PFSK-1 (cell line): Measurements from ENCODE around the gene TMEM63A.

Source experiments
- FOXP2 ChIP-seq: optimal IDR thresholded peaks from 2 replicates; pipeline ENCODE3; 2011; ENCODE audit warnings: borderline replicate concordance, control low read depth, inconsistent platforms; ENCODE audit not compliant: insufficient read depth; ENCODE audit errors: extremely low read length, extremely low read depth
- POLR2AphosphoS5 ChIP-seq: IDR thresholded peaks from 2 replicates; pipeline ENCODE4 v1.6.1; 2012; ENCODE audit warnings: low read depth, mild to moderate bottlenecking, control low read depth, low read length, moderate library complexity
- SIN3A ChIP-seq: IDR thresholded peaks from 2 replicates; pipeline ENCODE4 v1.6.1; 2012; ENCODE audit warnings: mild to moderate bottlenecking, low read length, moderate library complexity, borderline replicate concordance; ENCODE audit not compliant: insufficient read depth
- TAF1 ChIP-seq: IDR thresholded peaks from 2 replicates; pipeline ENCODE4 v1.6.1; 2012; ENCODE audit warnings: low read length, control low read depth, borderline replicate concordance; ENCODE audit not compliant: insufficient read depth
- TF ChIP-seq, protein P1 (sequence below), 2 experiments: IDR thresholded peaks; 2 replicates each; pipeline versions ENCODE4 v1.6.1 to v1.8.0; 2011 to 2012; ENCODE audit warnings: low read depth in 2 of 2, low read length in 2 of 2, control low read depth in 1 of 2, inconsistent platforms in 1 of 2, mild to moderate bottlenecking in 1 of 2, moderate library complexity in 1 of 2; ENCODE audit not compliant: insufficient read depth in 1 of 2

The TMEM63A gene

DNA sequence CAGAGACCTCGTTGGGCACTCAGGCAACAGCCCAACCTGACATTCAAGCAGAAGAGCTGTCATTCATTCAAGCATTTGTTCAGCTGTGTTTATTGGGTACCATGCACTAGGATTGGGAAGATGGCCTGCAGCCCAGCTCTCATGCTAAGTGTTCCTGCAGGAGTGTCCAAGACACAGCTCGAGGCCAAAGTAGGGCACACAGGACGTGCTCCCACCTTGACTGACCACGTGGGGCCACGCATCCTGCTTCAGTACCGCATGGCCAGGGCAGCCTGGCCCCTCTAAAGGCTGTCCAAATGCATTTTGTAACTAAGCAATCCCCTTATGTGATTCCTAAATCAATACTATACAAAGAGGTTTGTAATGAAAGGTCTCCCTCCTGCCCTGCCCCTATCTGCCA lies 32.2 kb upstream of the TMEM63A start:
- TF ChIP-seq TAF1 = no peak
- TF ChIP-seq, protein P1, sequence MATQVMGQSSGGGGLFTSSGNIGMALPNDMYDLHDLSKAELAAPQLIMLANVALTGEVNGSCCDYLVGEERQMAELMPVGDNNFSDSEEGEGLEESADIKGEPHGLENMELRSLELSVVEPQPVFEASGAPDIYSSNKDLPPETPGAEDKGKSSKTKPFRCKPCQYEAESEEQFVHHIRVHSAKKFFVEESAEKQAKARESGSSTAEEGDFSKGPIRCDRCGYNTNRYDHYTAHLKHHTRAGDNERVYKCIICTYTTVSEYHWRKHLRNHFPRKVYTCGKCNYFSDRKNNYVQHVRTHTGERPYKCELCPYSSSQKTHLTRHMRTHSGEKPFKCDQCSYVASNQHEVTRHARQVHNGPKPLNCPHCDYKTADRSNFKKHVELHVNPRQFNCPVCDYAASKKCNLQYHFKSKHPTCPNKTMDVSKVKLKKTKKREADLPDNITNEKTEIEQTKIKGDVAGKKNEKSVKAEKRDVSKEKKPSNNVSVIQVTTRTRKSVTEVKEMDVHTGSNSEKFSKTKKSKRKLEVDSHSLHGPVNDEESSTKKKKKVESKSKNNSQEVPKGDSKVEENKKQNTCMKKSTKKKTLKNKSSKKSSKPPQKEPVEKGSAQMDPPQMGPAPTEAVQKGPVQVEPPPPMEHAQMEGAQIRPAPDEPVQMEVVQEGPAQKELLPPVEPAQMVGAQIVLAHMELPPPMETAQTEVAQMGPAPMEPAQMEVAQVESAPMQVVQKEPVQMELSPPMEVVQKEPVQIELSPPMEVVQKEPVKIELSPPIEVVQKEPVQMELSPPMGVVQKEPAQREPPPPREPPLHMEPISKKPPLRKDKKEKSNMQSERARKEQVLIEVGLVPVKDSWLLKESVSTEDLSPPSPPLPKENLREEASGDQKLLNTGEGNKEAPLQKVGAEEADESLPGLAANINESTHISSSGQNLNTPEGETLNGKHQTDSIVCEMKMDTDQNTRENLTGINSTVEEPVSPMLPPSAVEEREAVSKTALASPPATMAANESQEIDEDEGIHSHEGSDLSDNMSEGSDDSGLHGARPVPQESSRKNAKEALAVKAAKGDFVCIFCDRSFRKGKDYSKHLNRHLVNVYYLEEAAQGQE (IDR thresholded peaks at IDR 0.05; ENCODE audit: insufficient read depth in 1 of 2, low read depth in 2 of 2, low read length in 2 of 2) = no peak
- TF ChIP-seq FOXP2 = no peak
- no peak for TF ChIP-seq SIN3A
- no peak for TF ChIP-seq POLR2AphosphoS5

DNA sequence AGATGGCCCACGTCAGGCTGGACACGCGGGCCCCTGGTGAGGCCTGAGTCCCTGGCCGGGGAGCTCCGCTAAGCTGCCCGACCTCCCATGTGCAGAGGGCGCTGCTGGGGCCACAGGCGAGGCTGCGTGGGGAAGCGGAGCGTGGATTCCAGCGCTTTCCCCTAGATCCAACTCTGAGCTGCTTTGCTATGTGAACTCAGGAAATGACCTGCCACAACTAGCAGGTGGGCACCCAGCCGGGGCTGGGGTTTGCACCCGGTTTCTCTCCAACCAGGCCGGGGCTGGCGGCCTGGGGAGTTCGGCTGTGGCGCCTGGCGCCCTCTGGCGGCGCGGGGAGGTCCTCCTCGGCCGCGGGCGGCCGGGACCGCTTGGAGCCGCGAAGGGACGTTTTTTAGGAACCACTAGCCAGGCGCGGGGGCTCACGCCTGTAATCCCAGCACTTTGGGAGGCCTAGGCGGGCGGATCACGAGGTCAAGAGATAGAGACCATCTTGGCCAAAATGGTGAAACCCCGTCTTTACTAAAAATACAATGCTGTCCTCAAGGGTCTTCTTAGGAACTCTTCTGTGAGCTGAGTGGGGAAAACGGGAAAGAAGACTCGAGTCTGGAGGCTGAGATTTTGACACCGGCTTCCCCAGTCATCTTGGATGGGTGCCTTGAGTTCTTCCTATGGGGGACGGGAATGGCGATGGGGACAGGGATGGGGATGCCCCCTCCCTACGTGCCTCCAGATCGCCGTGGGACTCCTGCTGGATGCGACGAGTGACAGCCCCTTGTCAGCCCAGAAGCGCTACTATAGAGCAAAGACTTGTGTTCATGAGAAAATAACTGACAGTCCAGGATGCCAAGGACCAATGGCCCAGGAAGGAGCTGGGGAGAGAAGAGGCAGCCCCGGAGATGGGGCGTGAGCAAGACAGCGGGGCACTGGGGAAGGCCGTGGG lies 29.3 kb upstream of the TMEM63A start:
- TF ChIP-seq TAF1 = no peak
- TF ChIP-seq POLR2AphosphoS5 = no peak
- TF ChIP-seq SIN3A = no peak
- TF ChIP-seq, protein P1 (IDR thresholded peaks at IDR 0.05; ENCODE audit: insufficient read depth in 1 of 2, low read depth in 2 of 2, low read length in 2 of 2) = no peak

DNA sequence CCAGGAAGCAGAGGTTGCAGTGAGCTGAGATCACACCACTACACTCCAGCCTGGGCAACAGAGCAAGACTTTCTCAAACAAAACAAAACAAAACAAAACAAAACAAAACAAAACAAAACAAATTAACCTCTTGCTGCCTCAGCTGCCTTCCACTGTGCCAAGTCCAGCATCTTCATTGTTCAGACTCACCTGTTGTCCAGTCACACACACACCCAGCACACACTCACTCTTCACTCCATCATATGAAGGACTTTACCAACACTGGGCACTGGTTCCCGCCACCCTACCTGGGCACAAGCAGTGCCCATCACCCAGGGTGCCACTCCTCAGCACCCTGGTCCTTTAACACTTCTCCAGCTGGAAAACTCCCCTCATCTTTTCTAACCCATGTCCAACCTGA lies 27.3 kb upstream of the TMEM63A start:
- no peak for TF ChIP-seq SIN3A
- TF ChIP-seq, protein P1 (IDR thresholded peaks at IDR 0.05; ENCODE audit: insufficient read depth in 1 of 2, low read depth in 2 of 2, low read length in 2 of 2) = no peak
- no peak for TF ChIP-seq TAF1
- TF ChIP-seq POLR2AphosphoS5 = no peak
- no peak for TF ChIP-seq FOXP2

DNA sequence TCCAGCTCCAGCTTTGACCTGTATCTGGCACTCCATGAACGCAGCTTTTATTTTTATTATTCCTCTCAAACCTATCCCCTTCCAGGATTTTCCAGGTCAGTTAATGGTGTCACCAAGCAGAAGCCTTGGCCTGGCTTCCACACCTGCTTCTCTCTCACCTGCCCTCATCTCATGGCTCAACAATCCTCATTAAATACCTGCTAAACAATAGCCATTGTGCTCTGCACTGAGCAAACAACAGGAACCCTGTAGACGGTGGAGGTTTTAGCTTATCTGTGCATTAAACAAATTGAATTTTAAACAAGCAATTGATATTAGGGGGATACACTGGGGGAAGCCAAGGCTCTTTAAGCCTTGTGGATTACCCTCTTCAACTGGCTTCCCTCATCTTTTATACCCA lies 26.6 kb upstream of the TMEM63A start:
- no peak for TF ChIP-seq TAF1
- TF ChIP-seq FOXP2 = no peak
- TF ChIP-seq, protein P1 (IDR thresholded peaks at IDR 0.05; ENCODE audit: insufficient read depth in 1 of 2, low read depth in 2 of 2, low read length in 2 of 2) = no peak
- no peak for TF ChIP-seq SIN3A
- no peak for TF ChIP-seq POLR2AphosphoS5
